Effector memory CD4-positive, alpha-beta T cell (primary cell): ENCODE data around the gene USP14.

Source experiments
- DNase-seq, 3 donors: peaks; one replicate each; pipeline ENCODE4 v3.0.0-alpha.2; 2020
- H3K27ac ChIP-seq: 2 replicates; pipeline ENCODE4 v1.7.0; 2013; ENCODE audit warnings: mild to moderate bottlenecking, low read length, moderate library complexity; ENCODE audit not compliant: insufficient read depth, poor library complexity, severe bottlenecking
- H3K27me3 ChIP-seq: replicated peaks from 2 replicates; pipeline ENCODE4 v1.7.0; 2013; ENCODE audit warnings: mild to moderate bottlenecking, low read length; ENCODE audit not compliant: insufficient read depth, control insufficient read depth, poor library complexity, severe bottlenecking
- H3K36me3 ChIP-seq: 2 replicates; pipeline ENCODE4 v1.7.0; 2013; ENCODE audit warnings: mild to moderate bottlenecking, low read length, moderate library complexity; ENCODE audit not compliant: control insufficient read depth, insufficient read depth
- H3K4me1 ChIP-seq: 2 replicates; pipeline ENCODE4 v1.7.0; 2013; ENCODE audit warnings: low read length, mild to moderate bottlenecking; ENCODE audit not compliant: control insufficient read depth, insufficient read depth, poor library complexity, severe bottlenecking
- H3K4me3 ChIP-seq: 2 replicates; pipeline ENCODE4 v1.7.0; 2013; ENCODE audit warnings: low read length, low read depth, mild to moderate bottlenecking; ENCODE audit not compliant: insufficient read depth, poor library complexity, severe bottlenecking
- H3K9me3 ChIP-seq: 2 replicates; pipeline ENCODE4 v1.7.0; 2013; ENCODE audit warnings: mild to moderate bottlenecking, low read length, moderate library complexity; ENCODE audit not compliant: control insufficient read depth

USP14 gene

DNA sequence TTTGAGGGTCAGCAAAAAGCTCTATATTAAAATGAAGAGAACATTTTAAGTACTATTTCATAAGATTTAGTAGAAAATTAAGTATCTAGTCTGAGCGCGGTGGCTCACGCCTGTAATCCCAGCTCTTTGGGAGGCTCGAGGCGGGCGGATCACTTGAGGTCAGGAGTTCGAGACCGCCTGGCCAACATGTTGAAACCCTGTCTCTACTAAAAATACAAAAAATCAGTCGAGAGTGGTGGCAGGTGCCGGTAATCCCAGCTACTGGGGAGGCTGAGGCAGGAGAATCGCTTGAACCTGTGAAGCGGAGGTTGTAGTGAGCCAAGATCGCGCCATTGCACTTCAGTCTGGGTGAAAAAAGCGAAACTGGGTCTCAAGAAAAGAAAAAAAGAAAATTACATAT, 1.6 kb downstream of the USP14 start:
- Histone ChIP-seq H3K27ac (no peak overlapping the region), H3K4me3 (no peak overlapping the region), H3K4me1 (no peaks in the 10 kb centered on the region), H3K9me3 (no peaks in the 10 kb centered on the region), H3K36me3 (no peaks in the 10 kb centered on the region), H3K27me3 (no peaks in the 10 kb centered on the region)
- DNase-seq: no peak

- no peaks in the 10 kb centered on the region for H3K4me1 ChIP-seq
These were observed 2.6 kb downstream of the USP14 start for GRCh38 chr18:160831-161570.

DNA sequence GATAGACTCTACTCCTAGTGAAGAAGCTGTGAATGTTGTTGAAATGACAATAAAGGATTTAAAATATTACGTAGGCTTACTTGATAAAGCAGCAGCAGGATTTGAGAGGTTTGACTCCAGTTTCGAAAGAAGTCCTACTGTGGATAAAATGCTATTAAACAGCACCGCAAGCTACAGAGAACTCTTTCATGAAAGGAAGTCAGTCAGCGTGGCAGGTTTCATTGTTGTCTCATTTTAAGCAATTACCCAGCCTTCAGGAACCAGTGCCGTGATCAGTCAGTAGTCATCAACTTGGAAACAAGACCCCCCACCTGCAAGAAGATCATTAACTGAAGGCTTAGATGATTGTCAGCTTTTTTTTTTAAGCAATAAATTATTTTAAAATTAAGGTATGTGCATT, 14.0 kb downstream of the USP14 start:
- no peak for DNase-seq
- Histone ChIP-seq H3K27ac (no peak overlapping the region), H3K36me3 (peaks cover 6% of the 10 kb centered on the region), H3K9me3 (no peaks in the 10 kb centered on the region), H3K27me3 (no peaks in the 10 kb centered on the region), H3K4me1 (no peaks in the 10 kb centered on the region), H3K4me3 (no peak overlapping the region)

More at GRCh38 chr18:160831-161570, 2.6 kb downstream of the USP14 start:
- DNase-seq: no peak
- Histone ChIP-seq H3K36me3 (peaks cover 9% of the 10 kb centered on the region), H3K9me3 (no peaks in the 10 kb centered on the region), H3K27ac (no peak overlapping the region), H3K27me3 (no peaks in the 10 kb centered on the region), H3K4me3 (no peak overlapping the region)

GRCh38 chr18:179499-179898, 21.1 kb downstream of the USP14 start:
- no peaks in the 10 kb centered on the region for H3K4me1 ChIP-seq
- H3K27me3 ChIP-seq: no peaks in the 10 kb centered on the region
- no peak overlapping the region for H3K27ac ChIP-seq
- DNase-seq: no peak
- no peak overlapping the region for H3K4me3 ChIP-seq
- H3K36me3 ChIP-seq: peaks cover 20% of the 10 kb centered on the region
- no peaks in the 10 kb centered on the region for H3K9me3 ChIP-seq

GRCh38 chr18:181711-182110, 23.4 kb downstream of the USP14 start:
- H3K36me3 ChIP-seq: peaks cover 25% of the 10 kb centered on the region
- no peak overlapping the region for H3K27ac ChIP-seq
- H3K4me1 ChIP-seq: no peaks in the 10 kb centered on the region
- H3K4me3 ChIP-seq: no peak overlapping the region
- no peaks in the 10 kb centered on the region for H3K27me3 ChIP-seq
- no peak for DNase-seq
- H3K9me3 ChIP-seq: no peaks in the 10 kb centered on the region

GRCh38 chr18:183769-184168, 25.4 kb downstream of the USP14 start:
- peaks cover 25% of the 10 kb centered on the region for H3K36me3 ChIP-seq
- no peaks in the 10 kb centered on the region for H3K27me3 ChIP-seq
- no peaks in the 10 kb centered on the region for H3K4me1 ChIP-seq

GRCh38 chr18:189254-189653, 30.9 kb downstream of the USP14 start:
- H3K4me1 ChIP-seq: no peaks in the 10 kb centered on the region
- no peak overlapping the region for H3K4me3 ChIP-seq
- H3K27me3 ChIP-seq: no peaks in the 10 kb centered on the region
- DNase-seq: no peak
- H3K9me3 ChIP-seq: no peaks in the 10 kb centered on the region
- no peak overlapping the region for H3K27ac ChIP-seq
- H3K36me3 ChIP-seq: peaks cover 8% of the 10 kb centered on the region

More at GRCh38 chr18:183769-184168, 25.4 kb downstream of the USP14 start:
- Histone ChIP-seq H3K27ac (no peak overlapping the region), H3K4me3 (no peak overlapping the region), H3K9me3 (no peaks in the 10 kb centered on the region)
- DNase-seq: no peak

DNA sequence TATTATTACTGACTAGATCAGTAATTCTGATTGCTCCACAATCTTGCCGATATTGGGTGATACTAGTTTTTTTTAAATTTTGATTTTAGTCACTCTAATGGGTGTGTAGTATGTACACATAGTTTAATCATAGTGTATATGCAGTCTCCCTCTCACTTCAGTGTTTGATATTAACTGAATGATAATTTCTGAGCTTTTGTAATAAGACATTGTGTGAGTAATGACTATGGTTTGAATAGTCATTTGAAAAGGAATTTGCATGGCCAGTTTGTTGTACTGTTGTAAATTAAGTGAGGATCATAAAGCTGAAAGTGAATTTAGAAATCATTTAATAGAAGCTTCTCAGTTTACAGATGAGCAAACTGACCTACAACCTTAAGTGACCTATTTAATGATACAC, 33.4 kb downstream of the USP14 start:
- Histone ChIP-seq H3K9me3 (no peaks in the 10 kb centered on the region), H3K4me3 (no peak overlapping the region), H3K4me1 (no peaks in the 10 kb centered on the region), H3K27me3 (no peaks in the 10 kb centered on the region), H3K27ac (no peak overlapping the region), H3K36me3 (peaks cover 3% of the 10 kb centered on the region)
- no peak for DNase-seq

- Histone ChIP-seq H3K27me3 (no peaks in the 10 kb centered on the region), H3K9me3 (no peaks in the 10 kb centered on the region), H3K4me3 (no peak overlapping the region), H3K4me1 (no peaks in the 10 kb centered on the region), H3K36me3 (peaks cover 14% of the 10 kb centered on the region), H3K27ac (no peak overlapping the region)
- no peak for DNase-seq
These were observed 34.4 kb downstream of the USP14 start for GRCh38 chr18:192801-193200.

- no peak for DNase-seq
- no peaks in the 10 kb centered on the region for H3K27me3 ChIP-seq
- H3K27ac ChIP-seq: no peak overlapping the region
- H3K4me1 ChIP-seq: no peaks in the 10 kb centered on the region
- peaks cover 28% of the 10 kb centered on the region for H3K36me3 ChIP-seq
- H3K4me3 ChIP-seq: no peak overlapping the region
- no peaks in the 10 kb centered on the region for H3K9me3 ChIP-seq
These were observed 37.3 kb downstream of the USP14 start for GRCh38 chr18:195651-196050.
